GM19324 (cell line): ENCODE measurements around the gene PKD1.

Experiments used
- ATAC-seq: cut with Tn5 transposase; IDR thresholded peaks from one replicate; pipeline ENCODE4 v1.9.1; 2021; ENCODE audit warnings: mild to moderate bottlenecking, moderate library complexity; ENCODE audit not compliant: unreplicated experiment, low FRiP score

Gene PKD1

DNA sequence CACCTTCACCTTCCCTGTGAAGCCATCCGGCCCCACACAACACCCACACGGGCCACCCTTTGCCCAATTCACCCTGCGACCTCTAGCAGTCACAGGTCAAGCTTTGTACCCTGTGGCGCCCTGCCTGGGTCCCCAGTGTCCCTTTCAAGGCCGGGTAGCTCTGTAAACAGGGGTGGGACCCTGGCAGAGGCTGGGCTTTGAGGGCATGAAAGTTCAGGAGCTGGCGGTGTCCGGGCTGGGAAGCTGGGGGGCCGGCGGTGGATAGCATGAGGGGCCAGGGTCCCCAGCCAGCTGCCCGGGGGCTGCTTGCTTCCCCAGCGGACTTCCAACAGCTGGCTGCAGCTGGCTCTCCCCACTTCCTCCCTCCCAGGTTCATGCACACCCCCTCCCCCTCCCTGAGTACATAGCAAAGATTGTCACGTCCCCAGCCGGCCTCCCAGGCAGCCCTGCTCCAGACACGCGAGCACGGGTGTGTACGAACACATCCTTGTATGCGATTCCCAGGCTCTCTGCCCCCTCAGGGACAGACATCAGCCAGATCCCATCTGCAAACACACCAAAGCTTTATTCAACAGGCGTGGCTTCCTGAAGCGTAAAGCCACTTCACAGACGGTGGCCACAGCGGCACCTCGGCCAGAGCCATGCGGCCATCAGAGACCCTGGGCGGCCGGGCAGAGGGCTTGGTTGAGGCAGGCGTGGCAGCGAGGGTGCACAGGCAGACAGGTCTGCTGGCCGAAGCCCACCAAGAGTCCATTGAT, 96.2 kb downstream of the PKD1 start:
- ATAC-seq = no peak
